T-helper 17 cell (primary cell): ENCODE data around the gene ARHGDIB. TPM values are rescaled to one million over a fixed set of nuclear protein-coding genes. Genes with fewer than 3 reads are reported as not detected.
A peak's percentile ranks its signal among the peaks of the same experiment; 100 is the strongest.

ENCODE experiments used
- ATAC-seq: fragments of 150-1000 bp; cut with Tn5 transposase; 2 replicates; pipeline ENCODE4 v1.10.0; 2021; ENCODE audit warnings: mild to moderate bottlenecking, moderate library complexity
- DNase-seq, 3 donors: peaks; one replicate each; pipeline versions ENCODE4 v3.0.0 to v3.0.0-alpha.2; 2020 to 2021
- H3K9me3 ChIP-seq: one replicate; pipeline ENCODE4 v1.7.0; 2013; ENCODE audit warnings: low read length, mild to moderate bottlenecking; ENCODE audit not compliant: control insufficient read depth, poor library complexity, severe bottlenecking
- H3K27ac Mint-ChIP-seq: one replicate; pipeline ENCODE4 v1.8.0; 2022; ENCODE audit warnings: mild to moderate bottlenecking, moderate library complexity, mixed read lengths
- H3K27me3 Mint-ChIP-seq: one replicate; pipeline ENCODE4 v1.8.0; 2022; ENCODE audit warnings: mixed read lengths
- H3K36me3 Mint-ChIP-seq: one replicate; pipeline ENCODE4 v1.8.0; 2022; ENCODE audit warnings: low read depth, mixed read lengths
- H3K4me1 Mint-ChIP-seq: one replicate; pipeline ENCODE4 v1.8.0; 2022; ENCODE audit warnings: mild to moderate bottlenecking, mixed read lengths
- H3K4me3 Mint-ChIP-seq: one replicate; pipeline ENCODE4 v1.8.0; 2022; ENCODE audit warnings: mild to moderate bottlenecking, moderate library complexity, mixed read lengths
- total RNA-seq, 4 donors: library from RNA in 2 of 4; stranded (reverse) in 2 of 4; gene quantifications; one replicate each; pipeline ENCODE4 v1.2.3 and lab custom pipeline; 2022 to 2026

ARHGDIB gene
- total RNA-seq, 2 donors from 2014 or later: 895 to 936 TPM

DNA sequence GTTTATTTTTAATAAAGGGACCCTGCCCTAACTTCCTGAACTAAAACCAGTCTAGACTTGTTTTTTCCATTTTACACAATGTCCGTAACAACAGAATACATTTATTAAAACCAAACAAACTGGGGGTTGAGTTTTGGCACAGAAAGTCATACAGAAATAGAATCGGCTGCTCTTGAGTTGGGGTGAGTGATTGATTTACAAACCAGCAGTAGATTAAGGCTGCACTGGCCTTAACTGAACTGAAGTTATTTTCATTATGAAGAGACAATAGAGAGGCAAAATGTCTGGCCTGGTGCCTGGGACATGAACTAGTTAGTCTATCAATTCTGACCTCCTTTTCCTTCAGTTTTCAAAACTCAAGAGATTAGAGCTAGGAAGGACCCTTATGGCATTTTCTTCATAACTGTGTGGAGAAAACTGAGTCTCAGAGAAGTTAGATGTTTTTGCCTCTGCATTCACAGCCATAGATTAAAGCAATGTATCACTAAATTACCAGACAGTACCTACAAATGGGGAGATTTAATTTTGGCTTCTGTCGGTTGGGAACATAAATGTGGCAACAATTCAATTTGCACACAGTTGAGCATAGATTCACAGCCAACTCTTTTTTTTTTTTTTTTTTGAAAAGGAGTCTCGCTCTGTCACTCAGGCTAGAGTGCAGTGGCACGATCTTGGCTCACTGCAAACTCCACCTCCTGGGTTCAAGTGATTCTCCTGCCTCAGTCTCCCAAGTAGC is 56.0 kb downstream of the ARHGDIB start:
- H3K9me3 ChIP-seq: no peaks in the 10 kb centered on the region
- Mint-ChIP-seq H3K4me1 (peaks cover 2% of the 10 kb centered on the region), H3K36me3 (no peaks in the 10 kb centered on the region), H3K27ac (no peak overlapping the region), H3K4me3 (no peak overlapping the region), H3K27me3 (no peaks in the 10 kb centered on the region)
- DNase-seq: no peak
- ATAC-seq: no peak

DNA sequence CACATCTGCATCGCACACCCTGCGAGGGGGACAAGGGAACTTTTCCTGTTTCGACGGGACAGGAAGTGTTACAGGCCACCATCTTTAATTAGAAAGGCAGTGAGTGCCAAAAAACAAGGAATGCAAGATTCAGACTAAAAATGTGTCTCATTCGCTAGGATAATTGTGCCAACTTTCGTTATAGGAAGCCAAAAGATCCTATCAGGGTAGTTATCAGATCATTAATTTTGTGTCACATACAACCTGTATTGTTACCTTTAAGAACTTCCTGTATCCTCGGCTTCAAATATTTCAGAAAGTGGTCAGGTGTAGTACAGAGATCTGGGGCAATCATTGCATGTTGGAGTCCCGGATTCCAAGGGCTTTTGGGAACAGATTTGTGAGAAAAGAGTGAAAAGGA is 56.5 kb downstream of the ARHGDIB start:
- Mint-ChIP-seq H3K36me3 (no peaks in the 10 kb centered on the region), H3K4me1 (peaks cover 2% of the 10 kb centered on the region), H3K27me3 (no peaks in the 10 kb centered on the region), H3K27ac (no peak overlapping the region), H3K4me3 (peak overlapping the region; percentile 19)
- no peak for DNase-seq
- no peaks in the 10 kb centered on the region for H3K9me3 ChIP-seq
- ATAC-seq: no peak

DNA sequence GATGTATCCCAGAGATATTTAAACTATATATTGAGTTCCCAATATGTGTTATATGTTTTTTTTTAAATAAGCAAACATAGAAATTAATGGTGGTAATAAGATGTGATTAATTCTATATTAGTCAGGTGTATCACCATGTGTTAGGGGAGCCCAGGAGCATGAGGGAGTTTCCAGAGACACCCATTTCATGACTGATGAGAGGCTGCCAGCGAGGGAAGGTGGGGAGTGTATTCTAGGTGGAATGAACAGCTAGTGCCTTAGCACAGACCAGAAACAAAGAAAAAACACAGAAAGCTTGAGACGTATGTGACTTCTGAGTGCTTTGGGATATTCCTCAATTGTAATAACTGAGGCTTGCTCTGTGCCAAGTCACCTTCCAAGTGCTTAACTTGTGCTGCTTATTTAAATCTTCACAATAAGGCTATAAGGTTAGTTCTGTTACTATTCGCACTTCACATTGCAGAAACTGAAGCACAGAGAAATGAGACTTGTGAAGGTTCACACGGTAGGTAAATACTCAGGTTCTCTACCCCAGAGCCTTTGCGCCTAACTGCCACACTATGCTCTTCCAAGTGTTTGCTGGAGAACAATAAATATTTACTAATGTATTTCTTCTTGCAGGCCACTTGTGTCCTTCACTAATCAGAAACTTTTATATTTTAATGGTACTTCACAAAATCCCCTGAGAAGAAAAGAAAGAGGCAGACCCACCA is 57.9 kb downstream of the ARHGDIB start:
- Mint-ChIP-seq H3K36me3 (no peaks in the 10 kb centered on the region), H3K4me1 (peaks cover 2% of the 10 kb centered on the region), H3K4me3 (no peak overlapping the region), H3K27ac (peak overlapping the region; percentile 45), H3K27me3 (no peaks in the 10 kb centered on the region)
- DNase-seq: no peak
- H3K9me3 ChIP-seq: no peaks in the 10 kb centered on the region
- ATAC-seq: no peak

DNA sequence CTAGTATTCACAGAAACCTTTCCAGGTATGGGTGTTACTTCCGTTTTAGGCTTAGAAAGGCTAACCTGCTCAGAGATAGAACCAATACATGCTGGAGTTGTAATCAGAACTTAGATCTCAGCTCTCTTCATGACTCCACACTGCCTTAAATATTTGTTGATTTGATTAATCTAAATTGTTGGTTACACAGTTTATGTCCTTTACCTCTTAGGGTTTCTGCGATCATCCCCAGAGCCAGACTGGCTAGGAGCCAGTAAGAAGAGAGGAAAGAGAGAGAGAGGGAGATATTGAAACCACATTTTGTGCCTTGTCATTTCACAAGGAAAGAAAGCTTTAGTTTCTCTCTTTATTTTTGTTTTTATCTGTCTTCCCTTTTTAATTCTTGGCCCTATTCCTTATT is 58.9 kb downstream of the ARHGDIB start:
- H3K9me3 ChIP-seq: no peaks in the 10 kb centered on the region
- no peaks in the 10 kb centered on the region for H3K36me3 Mint-ChIP-seq
- H3K27ac Mint-ChIP-seq: no peak overlapping the region
- H3K4me3 Mint-ChIP-seq: no peak overlapping the region
- H3K27me3 Mint-ChIP-seq: no peaks in the 10 kb centered on the region
- peaks cover 2% of the 10 kb centered on the region for H3K4me1 Mint-ChIP-seq
- DNase-seq (no peak), ATAC-seq (no peak)

DNA sequence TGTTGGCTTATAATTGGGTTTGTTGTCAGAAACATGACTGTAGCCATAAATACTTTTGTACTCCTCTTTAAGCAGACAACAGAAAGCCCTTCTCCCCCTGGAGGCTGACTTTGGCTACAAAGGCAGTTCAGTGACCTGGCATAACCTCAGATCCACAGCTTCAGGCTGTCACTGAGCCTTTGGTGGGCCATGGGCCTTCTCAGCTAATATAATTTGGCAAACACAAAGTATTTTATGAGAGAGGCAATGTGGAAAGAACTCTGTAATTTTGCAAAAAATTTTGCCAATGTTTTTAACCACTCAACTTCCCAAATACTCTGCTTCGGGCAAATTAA is 60.2 kb downstream of the ARHGDIB start:
- H3K4me3 Mint-ChIP-seq: no peak overlapping the region
- H3K4me1 Mint-ChIP-seq: peaks cover 2% of the 10 kb centered on the region
- H3K27ac Mint-ChIP-seq: no peak overlapping the region
- H3K27me3 Mint-ChIP-seq: no peaks in the 10 kb centered on the region
- ATAC-seq (no peak), DNase-seq (no peak)
- no peaks in the 10 kb centered on the region for H3K9me3 ChIP-seq
- no peaks in the 10 kb centered on the region for H3K36me3 Mint-ChIP-seq

DNA sequence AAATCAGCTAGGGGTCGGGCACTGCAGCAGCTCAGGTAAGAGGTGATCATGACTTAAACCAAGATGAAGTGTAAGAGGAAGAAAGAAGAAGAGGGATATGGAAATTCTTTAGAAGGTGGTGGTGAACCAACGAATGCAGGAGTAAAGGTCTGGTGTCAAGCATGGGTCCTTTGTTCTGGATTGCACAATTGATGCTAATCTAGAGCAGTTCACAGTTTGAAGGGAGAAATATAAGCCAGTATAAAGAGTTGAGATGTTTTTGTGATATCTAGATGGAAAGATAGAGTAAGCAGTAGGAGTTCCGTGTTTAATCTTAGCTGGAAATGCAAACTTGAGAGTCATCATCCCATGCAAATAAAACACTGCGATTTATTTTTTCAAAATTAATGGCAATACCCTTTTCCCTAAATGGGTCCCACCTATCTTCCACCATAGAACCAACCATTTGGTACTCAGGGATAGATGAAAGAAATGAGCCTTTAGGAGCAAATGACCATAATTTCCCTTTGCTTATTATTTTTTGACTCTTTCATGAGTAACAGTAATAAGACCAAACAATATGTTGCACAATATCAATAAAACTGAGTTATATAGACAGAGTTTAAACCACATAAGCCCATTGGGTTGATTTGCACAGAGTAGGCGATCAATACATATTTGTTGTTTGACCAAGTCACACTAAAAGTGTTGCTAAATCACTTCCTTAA is 60.7 kb downstream of the ARHGDIB start:
- no peaks in the 10 kb centered on the region for H3K9me3 ChIP-seq
- H3K4me1 Mint-ChIP-seq: peaks cover 2% of the 10 kb centered on the region
- DNase-seq (no peak), ATAC-seq (no peak)
- H3K27me3 Mint-ChIP-seq: no peaks in the 10 kb centered on the region
- no peaks in the 10 kb centered on the region for H3K36me3 Mint-ChIP-seq
- no peak overlapping the region for H3K4me3 Mint-ChIP-seq
- H3K27ac Mint-ChIP-seq: no peak overlapping the region

DNA sequence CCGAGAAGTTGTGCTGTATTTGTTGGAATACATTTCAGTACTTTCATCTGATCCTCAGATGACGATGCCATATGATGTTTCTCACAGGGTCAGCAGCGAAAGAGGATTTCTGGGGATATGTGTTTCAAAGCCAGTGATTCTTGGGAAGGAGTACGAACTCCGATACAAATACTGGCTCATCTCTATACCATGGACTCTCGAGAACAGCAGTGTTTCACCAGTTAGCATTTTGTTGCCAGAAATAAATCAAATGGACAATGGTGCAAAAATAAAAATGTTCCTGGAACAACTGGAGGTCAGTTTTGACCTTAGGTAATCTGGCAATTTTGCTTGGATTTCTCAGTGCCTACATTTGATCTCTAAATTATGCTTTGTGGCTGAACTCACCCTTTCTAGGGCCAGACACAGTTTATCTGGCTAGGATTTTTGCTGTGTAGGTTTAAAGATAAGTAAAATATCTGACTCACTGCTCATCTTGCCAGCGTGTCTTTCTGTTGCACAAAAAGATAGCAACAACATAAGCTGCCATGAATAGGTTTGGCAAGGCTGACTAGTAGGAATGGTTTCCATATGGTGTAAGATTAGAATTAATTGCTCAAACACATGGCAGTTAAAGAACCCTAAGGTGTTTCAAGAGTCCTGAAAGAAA is 64.8 kb downstream of the ARHGDIB start:
- H3K4me1 Mint-ChIP-seq: no peaks in the 10 kb centered on the region
- ATAC-seq (no peak), DNase-seq (no peak)
- H3K9me3 ChIP-seq: no peaks in the 10 kb centered on the region
- no peaks in the 10 kb centered on the region for H3K27me3 Mint-ChIP-seq
- no peaks in the 10 kb centered on the region for H3K36me3 Mint-ChIP-seq
- no peak overlapping the region for H3K27ac Mint-ChIP-seq
- H3K4me3 Mint-ChIP-seq: no peak overlapping the region

DNA sequence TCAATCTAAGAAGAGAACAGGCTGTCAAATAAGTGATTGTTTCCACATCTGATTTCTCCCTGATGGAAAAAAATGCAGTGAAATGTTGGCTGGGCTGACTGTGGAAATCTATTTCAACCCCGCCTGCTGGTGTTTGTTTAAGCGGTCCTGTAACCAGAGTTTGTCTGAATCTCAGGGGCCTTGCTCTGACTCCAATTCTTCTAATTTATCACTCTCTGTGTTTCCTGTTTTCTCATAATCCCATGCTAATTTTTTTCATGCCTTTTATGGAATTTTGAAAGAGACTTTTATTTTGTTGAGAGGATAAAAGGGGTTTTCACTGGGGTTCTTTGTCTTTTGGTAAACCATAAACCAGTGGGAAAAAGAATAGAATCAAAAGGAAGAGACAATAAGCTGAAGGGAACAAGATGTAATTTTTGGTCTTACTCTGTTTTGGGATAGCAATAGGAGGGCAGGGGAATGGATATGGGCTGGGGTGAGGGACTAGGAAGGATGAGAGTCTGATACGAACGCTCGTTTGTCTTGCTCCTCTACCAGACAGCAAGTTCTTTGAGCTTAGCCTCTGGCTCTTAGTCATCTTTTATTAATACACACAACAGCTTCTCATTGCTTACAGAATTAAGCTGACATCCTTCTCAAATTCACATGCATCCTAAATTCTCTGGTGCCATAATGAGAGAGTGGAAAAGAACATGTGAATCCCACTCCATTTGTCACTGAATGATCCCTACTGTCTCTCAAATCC is 67.7 kb downstream of the ARHGDIB start:
- ATAC-seq: no peak
- no peak for DNase-seq
- Mint-ChIP-seq H3K36me3 (peaks cover 3% of the 10 kb centered on the region), H3K27me3 (peaks cover 7% of the 10 kb centered on the region), H3K27ac (no peak overlapping the region), H3K4me3 (no peak overlapping the region), H3K4me1 (no peaks in the 10 kb centered on the region)
- no peaks in the 10 kb centered on the region for H3K9me3 ChIP-seq

DNA sequence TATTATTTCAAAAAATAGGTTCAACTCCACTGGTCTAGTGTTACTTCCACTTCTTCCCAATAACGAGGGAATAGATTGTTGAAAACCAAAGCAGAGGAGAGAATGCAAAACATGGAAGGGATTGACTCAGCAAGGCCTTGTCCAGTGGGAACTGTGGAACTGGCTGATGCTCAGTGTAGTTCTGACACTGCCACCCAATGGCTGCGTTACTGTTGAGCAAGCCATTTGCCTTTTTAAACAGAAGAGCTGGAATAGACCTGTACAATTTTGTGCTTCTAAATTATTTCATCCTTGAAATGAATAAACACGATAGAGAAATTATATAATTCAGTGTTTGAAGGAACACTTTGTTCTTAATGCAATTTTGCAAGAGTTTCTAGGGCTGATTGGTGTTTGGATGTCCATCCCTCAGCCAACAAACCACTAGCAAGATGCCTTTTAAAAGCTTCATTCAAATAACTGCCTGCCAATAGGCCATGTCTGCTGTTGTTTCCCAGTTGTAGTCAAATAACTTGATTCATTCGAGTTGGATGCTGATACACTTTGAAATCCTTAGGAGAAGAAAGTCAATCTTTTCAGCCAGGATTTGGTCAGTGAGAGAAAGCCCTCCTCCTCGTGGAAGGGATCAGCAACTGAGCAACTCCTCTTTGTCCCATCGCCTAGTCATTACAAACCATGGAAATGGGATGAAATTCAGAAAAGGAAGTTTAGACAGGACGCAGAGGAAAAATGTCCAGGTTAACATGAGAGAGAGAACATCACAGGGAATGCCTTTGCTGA is 68.5 kb downstream of the ARHGDIB start:
- no peaks in the 10 kb centered on the region for H3K9me3 ChIP-seq
- DNase-seq: no peak
- Mint-ChIP-seq H3K27ac (no peak overlapping the region), H3K4me3 (no peak overlapping the region), H3K36me3 (peaks cover 6% of the 10 kb centered on the region), H3K4me1 (no peaks in the 10 kb centered on the region), H3K27me3 (peaks cover 7% of the 10 kb centered on the region)
- ATAC-seq: no peak

Other genes starting within 250 kb of the ARHGDIB start
- gene WBP11, start 158.1 kb downstream of the ARHGDIB start, total RNA-seq: 100 to 1,000 TPM; 124 to 129 TPM
- under 1 TPM in 1 of 2 donors, not detected in 1; 0.27 TPM for gene C12orf60, start 157.9 kb downstream of the ARHGDIB start, total RNA-seq
- gene SMCO3, start 147.4 kb downstream of the ARHGDIB start, total RNA-seq: not detected
- gene ART4, start 118.1 kb downstream of the ARHGDIB start, total RNA-seq: under 1 TPM in 1 of 2 donors, not detected in 1; 0.05 TPM
- 1 to 10 TPM in 1 of 2 donors, not detected in 1; 1.7 TPM for gene MGP, start 75.7 kb downstream of the ARHGDIB start, total RNA-seq
- gene ERP27, start 23.1 kb downstream of the ARHGDIB start, total RNA-seq: 10 to 100 TPM in 1 of 2 donors, 1 to 10 TPM in 1; 9.9 to 14.9 TPM
- gene PDE6H, start 11.4 kb upstream of the ARHGDIB start, total RNA-seq: not detected